Mesenchymal stem cell (in vitro differentiated cells and primary cell): ENCODE results near the gene MAPK1IP1L.
A peak's percentile ranks its signal among the peaks of the same experiment; 100 is the strongest.
"Not testable (repeated sequence)": the region's sequence is repeated elsewhere in the genome, so short reads cannot be mapped to it uniquely, and the experiment has no call there.

ENCODE experiments used
- DNase-seq: peaks from one replicate; pipeline ENCODE4 v3.0.0-alpha.2; 2013
- H2AFZ ChIP-seq: one replicate; pipeline ENCODE4 v1.6.1; 2013; ENCODE audit warnings: low read depth, mild to moderate bottlenecking, control low read depth, inconsistent platforms, low read length, moderate library complexity
- H2AK5ac ChIP-seq: 2 replicates; pipeline ENCODE4 v1.6.1; 2013; ENCODE audit warnings: low read length, moderate library complexity, mild to moderate bottlenecking, inconsistent platforms; ENCODE audit not compliant: severe bottlenecking
- H2BK120ac ChIP-seq: one replicate; pipeline ENCODE4 v1.6.1; 2013; ENCODE audit warnings: low read depth, mild to moderate bottlenecking, inconsistent platforms, low read length, moderate library complexity
- H2BK12ac ChIP-seq, 2 experiments: one replicate each; pipeline ENCODE4 v1.6.1; 2013; ENCODE audit warnings: inconsistent platforms in 2 of 2, low read length in 2 of 2, mild to moderate bottlenecking in 2 of 2, moderate library complexity in 2 of 2, control low read depth in 1 of 2
- H2BK15ac ChIP-seq: one replicate; pipeline ENCODE4 v1.6.1; 2013; ENCODE audit warnings: mild to moderate bottlenecking, low read depth, inconsistent platforms; ENCODE audit not compliant: poor library complexity, severe bottlenecking
- H2BK5ac ChIP-seq: 2 replicates; pipeline ENCODE4 v1.6.1; 2013; ENCODE audit warnings: low read depth, mild to moderate bottlenecking, low read length, control low read depth, inconsistent platforms; ENCODE audit not compliant: poor library complexity, severe bottlenecking
- H3K14ac ChIP-seq, 2 experiments: one replicate each; pipeline ENCODE4 v1.6.1; 2013; ENCODE audit warnings: inconsistent platforms in 2 of 2, low read length in 2 of 2, control low read depth in 1 of 2, mild to moderate bottlenecking in 1 of 2, moderate library complexity in 1 of 2
- H3K18ac ChIP-seq, 2 experiments: one replicate each; pipeline ENCODE4 v1.6.1; 2013; ENCODE audit warnings: inconsistent platforms in 2 of 2, low read length in 2 of 2, control low read depth in 1 of 2, low read depth in 1 of 2, mild to moderate bottlenecking in 1 of 2
- H3K23ac ChIP-seq, 2 experiments: one replicate each; pipeline ENCODE4 v1.6.1; 2013; ENCODE audit warnings: inconsistent platforms in 2 of 2, low read length in 2 of 2, mild to moderate bottlenecking in 2 of 2, moderate library complexity in 2 of 2, control low read depth in 1 of 2
- H3K27ac ChIP-seq: 2 replicates; pipeline ENCODE4 v1.5.1; 2013; ENCODE audit warnings: mild to moderate bottlenecking, moderate library complexity, low read length, control low read depth, inconsistent platforms; ENCODE audit not compliant: poor library complexity, severe bottlenecking
- H3K27me3 ChIP-seq, 2 experiments: 2 replicates each; pipeline versions ENCODE4 v1.6.1 to v1.7.0; 2013; ENCODE audit warnings: low read length in 2 of 2, mild to moderate bottlenecking in 2 of 2, moderate library complexity in 2 of 2, control low read depth in 1 of 2, inconsistent platforms in 1 of 2; ENCODE audit not compliant: control insufficient read depth in 1 of 2, insufficient read depth in 1 of 2
- H3K36me3 ChIP-seq, 2 experiments: 2 replicates each; pipeline versions ENCODE4 v1.6.1 to v1.7.0; 2013; ENCODE audit warnings: low read length in 2 of 2, control low read depth in 1 of 2, inconsistent platforms in 1 of 2, low read depth in 1 of 2, mild to moderate bottlenecking in 1 of 2; ENCODE audit not compliant: insufficient read depth in 2 of 2, control insufficient read depth in 1 of 2
- H3K4ac ChIP-seq, 2 experiments: one replicate each; pipeline ENCODE4 v1.6.1; 2013; ENCODE audit warnings: inconsistent platforms in 2 of 2, low read length in 2 of 2, mild to moderate bottlenecking in 2 of 2, moderate library complexity in 2 of 2, control low read depth in 1 of 2, low read depth in 1 of 2
- H3K4me1 ChIP-seq: 2 replicates; pipeline ENCODE4 v1.6.1; 2013; ENCODE audit warnings: low read depth, low read length, control low read depth; ENCODE audit not compliant: control insufficient read depth, insufficient read depth
- H3K4me2 ChIP-seq: 2 replicates; pipeline ENCODE4 v1.6.1; 2013; ENCODE audit warnings: low read length, mild to moderate bottlenecking, inconsistent platforms; ENCODE audit not compliant: poor library complexity, severe bottlenecking
- H3K4me3 ChIP-seq, 2 experiments: 2 replicates each; pipeline versions ENCODE4 v1.5.1 to v1.7.0; 2013; ENCODE audit warnings: low read length in 2 of 2, mild to moderate bottlenecking in 2 of 2, control low read depth in 1 of 2, low read depth in 1 of 2; ENCODE audit not compliant: insufficient read depth in 1 of 2
- H3K79me1 ChIP-seq: replicated peaks from 2 replicates; pipeline ENCODE4 v1.6.1; 2013; ENCODE audit warnings: mild to moderate bottlenecking, control low read depth, low read length, inconsistent platforms; ENCODE audit not compliant: poor library complexity, severe bottlenecking
- H3K9ac ChIP-seq: 2 replicates; pipeline ENCODE4 v1.7.0; 2013; ENCODE audit warnings: mild to moderate bottlenecking, low read length, moderate library complexity
- H3K9me3 ChIP-seq: 2 replicates; pipeline ENCODE4 v1.7.0; 2013; ENCODE audit warnings: mild to moderate bottlenecking, low read length; ENCODE audit not compliant: control insufficient read depth
- H4K8ac ChIP-seq: one replicate; pipeline ENCODE4 v1.6.1; 2013; ENCODE audit warnings: inconsistent platforms, mild to moderate bottlenecking, low read length, moderate library complexity
- H4K91ac ChIP-seq: one replicate; pipeline ENCODE4 v1.6.1; 2013; ENCODE audit warnings: mild to moderate bottlenecking, low read length, inconsistent platforms
- WGBS: methylation state at CpG from one replicate; pipeline ENCODE4 v1.1.7; 2013; ENCODE audit warnings: mixed read lengths; 5-methylcytosine and 5-hydroxymethylcytosine counted together

The MAPK1IP1L gene

DNA sequence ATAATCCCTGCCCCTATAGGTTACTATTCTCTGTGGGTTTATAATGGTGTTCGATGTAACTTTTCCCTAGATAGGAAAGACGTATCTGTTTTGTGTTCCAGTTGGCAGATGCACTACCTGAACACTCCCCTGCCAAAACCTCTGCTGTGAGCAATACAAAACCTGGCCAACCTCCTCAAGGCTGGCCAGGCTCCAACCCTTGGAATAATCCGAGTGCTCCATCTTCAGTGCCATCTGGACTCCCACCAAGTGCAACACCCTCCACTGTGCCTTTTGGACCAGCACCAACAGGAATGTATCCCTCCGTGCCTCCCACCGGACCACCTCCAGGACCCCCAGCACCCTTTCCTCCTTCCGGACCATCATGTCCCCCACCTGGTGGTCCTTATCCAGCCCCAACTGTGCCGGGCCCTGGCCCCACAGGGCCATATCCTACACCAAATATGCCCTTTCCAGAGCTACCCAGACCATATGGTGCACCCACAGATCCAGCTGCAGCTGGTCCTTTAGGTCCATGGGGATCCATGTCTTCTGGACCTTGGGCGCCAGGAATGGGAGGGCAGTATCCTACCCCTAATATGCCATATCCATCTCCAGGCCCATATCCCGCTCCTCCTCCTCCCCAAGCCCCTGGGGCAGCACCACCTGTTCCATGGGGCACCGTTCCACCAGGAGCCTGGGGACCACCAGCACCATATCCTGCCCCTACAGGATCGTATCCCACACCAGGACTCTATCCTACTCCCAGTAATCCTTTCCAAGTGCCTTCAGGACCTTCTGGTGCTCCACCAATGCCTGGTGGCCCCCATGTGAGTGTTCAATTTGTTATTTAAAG lies 11.3 kb downstream of the MAPK1IP1L start:
- 96% methylated on average over 10 of the region's 11 CpGs for WGBS
- no peak overlapping the region for H3K23ac ChIP-seq

DNA sequence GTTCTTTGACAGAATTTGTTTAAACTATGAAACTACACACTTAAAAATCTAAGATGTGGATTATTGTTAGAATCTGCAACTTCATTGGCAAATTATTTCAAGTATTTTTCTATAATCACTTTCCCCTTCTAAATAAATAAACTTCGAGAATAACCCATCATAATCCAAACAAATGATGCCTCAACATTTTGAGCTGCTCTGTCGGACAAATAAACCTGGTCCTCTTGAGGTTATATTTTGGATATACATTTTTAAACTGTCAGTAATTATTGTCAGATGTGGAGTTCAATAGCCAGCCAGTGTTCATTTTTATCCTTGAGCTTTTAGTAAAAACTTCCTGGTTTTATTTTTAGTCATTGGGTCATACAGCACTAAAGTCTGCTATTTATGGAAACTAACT lies 13.4 kb downstream of the MAPK1IP1L start:
- not testable (repeated sequence) for H3K4ac ChIP-seq, H3K4me1 ChIP-seq, H2BK120ac ChIP-seq, DNase-seq, H4K8ac ChIP-seq, H3K9me3 ChIP-seq, H2BK12ac ChIP-seq, H3K27me3 ChIP-seq, H2AFZ ChIP-seq, H3K79me1 ChIP-seq, H4K91ac ChIP-seq, H3K23ac ChIP-seq, H3K27ac ChIP-seq, H3K14ac ChIP-seq, H3K4me3 ChIP-seq, H2BK15ac ChIP-seq, H2AK5ac ChIP-seq, H2BK5ac ChIP-seq, H3K18ac ChIP-seq, H3K4me2 ChIP-seq
- H3K36me3 ChIP-seq, result peaks cover 14 to 73% of the 10 kb centered on the region in 2 experiments
- peak overlapping the region; percentile 28 for H3K9ac ChIP-seq
- WGBS, result no CpG with 5 or more reads among the region's 2 CpGs

More for the DNA sequence above, 11.3 kb downstream of the MAPK1IP1L start:
- Histone ChIP-seq H3K27ac (no peak overlapping the region), H2AFZ (no peak overlapping the region), H4K91ac (no peak overlapping the region), H3K9me3 (no peaks in the 10 kb centered on the region), H3K18ac (no peak overlapping the region), H2BK15ac (no peak overlapping the region), H3K4me3 (no peak overlapping the region), H2BK120ac (no peak overlapping the region), H3K27me3 (no peaks in the 10 kb centered on the region), H3K4me2 (no peak overlapping the region), H2BK5ac (no peak overlapping the region), H3K14ac (no peak overlapping the region), H3K4ac (no peak overlapping the region), H4K8ac (peak overlapping the region; percentile 50), H2AK5ac (no peak overlapping the region), H3K36me3 (peaks cover 14 to 73% of the 10 kb centered on the region in 2 experiments), H3K79me1 (peaks cover 3% of the 10 kb centered on the region), H3K4me1 (no peaks in the 10 kb centered on the region), H3K9ac (no peak overlapping the region), H2BK12ac (no peak overlapping the region)
- DNase-seq, result no peak

DNA sequence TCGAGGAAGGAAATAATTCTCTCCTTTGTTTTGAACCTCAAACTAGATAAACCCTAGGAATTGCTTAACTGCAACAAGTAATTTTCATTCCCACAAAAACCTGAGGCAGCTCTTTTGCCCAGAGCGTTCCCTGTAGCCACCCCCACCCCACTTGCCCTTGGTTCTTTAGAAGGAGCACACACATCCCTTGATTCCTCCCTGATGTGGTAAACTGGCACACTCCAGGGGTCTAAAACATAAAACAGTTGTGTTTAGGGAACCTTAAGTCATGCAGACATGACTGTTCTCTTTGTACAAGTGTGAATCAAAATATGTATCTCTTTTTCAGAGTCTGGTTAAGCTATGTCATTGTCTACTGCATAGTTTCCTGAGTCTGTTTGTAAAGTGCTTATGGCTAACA lies 14.0 kb downstream of the MAPK1IP1L start:
- H2BK5ac ChIP-seq, result no peak overlapping the region
- WGBS, result 79% methylated on average over 2 of the region's 2 CpGs
- H2BK12ac ChIP-seq, result no peak overlapping the region
- H3K18ac ChIP-seq, result no peak overlapping the region
- H3K23ac ChIP-seq, result no peak overlapping the region
- peaks cover 14 to 73% of the 10 kb centered on the region in 2 experiments for H3K36me3 ChIP-seq
- no peak overlapping the region for H2AFZ ChIP-seq
- no peak overlapping the region for H2BK15ac ChIP-seq
- no peak for DNase-seq
- H2BK120ac ChIP-seq, result no peak overlapping the region
- H3K9ac ChIP-seq, result peak overlapping the region; percentile 28
- H2AK5ac ChIP-seq, result no peak overlapping the region
- no peak overlapping the region for H4K8ac ChIP-seq
- no peak overlapping the region for H3K27ac ChIP-seq
- no peaks in the 10 kb centered on the region for H3K27me3 ChIP-seq
- H3K4ac ChIP-seq, result no peak overlapping the region
- H3K4me3 ChIP-seq, result no peak overlapping the region
- no peak overlapping the region for H3K14ac ChIP-seq
- peaks cover 4% of the 10 kb centered on the region for H3K79me1 ChIP-seq
- H4K91ac ChIP-seq, result no peak overlapping the region
- H3K9me3 ChIP-seq, result no peaks in the 10 kb centered on the region
- H3K4me2 ChIP-seq, result no peak overlapping the region
- no peaks in the 10 kb centered on the region for H3K4me1 ChIP-seq

DNA sequence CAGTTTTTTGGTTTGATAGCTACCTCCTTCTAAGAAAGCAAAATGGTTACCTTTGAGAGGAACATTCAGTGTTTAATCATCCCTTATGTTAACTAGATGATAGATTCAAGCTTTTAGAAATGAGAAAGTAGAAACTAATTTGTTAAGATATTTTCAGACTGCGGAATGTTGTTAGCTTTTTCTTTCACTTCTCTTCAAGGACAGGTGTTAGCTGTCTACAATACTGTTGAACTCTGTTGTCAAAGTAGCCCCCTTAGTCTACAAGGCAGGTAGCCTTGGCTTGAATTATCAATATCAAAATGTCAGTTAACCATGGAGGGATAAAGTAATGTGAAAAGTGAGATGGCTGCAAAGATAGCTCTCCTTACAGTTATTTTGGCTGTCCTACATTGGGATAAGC lies 14.8 kb downstream of the MAPK1IP1L start:
- H2BK120ac ChIP-seq, result no peak overlapping the region
- no peaks in the 10 kb centered on the region for H3K27me3 ChIP-seq
- no peak overlapping the region for H4K8ac ChIP-seq
- WGBS, result 100% methylated on average over 1 of the region's 1 CpG
- no peak overlapping the region for H3K27ac ChIP-seq
- no peak overlapping the region for H4K91ac ChIP-seq
- no peak overlapping the region for H2AK5ac ChIP-seq
- no peak overlapping the region for H3K4ac ChIP-seq
- H3K9ac ChIP-seq, result no peak overlapping the region
- peaks cover 6% of the 10 kb centered on the region for H3K79me1 ChIP-seq
- no peak overlapping the region for H2BK15ac ChIP-seq
- no peak overlapping the region for H2BK5ac ChIP-seq
- H2AFZ ChIP-seq, result no peak overlapping the region
- no peak overlapping the region for H3K4me3 ChIP-seq
- H3K14ac ChIP-seq, result no peak overlapping the region
- H2BK12ac ChIP-seq, result no peak overlapping the region
- H3K23ac ChIP-seq, result no peak overlapping the region
- no peak for DNase-seq
- no peak overlapping the region for H3K18ac ChIP-seq
- H3K36me3 ChIP-seq, result peaks cover 14 to 71% of the 10 kb centered on the region in 2 experiments
- H3K4me2 ChIP-seq, result no peak overlapping the region
- H3K9me3 ChIP-seq, result no peaks in the 10 kb centered on the region
- H3K4me1 ChIP-seq, result peaks cover 1% of the 10 kb centered on the region
